K562 (cell line): ENCODE measurements around the gene CDYL2. TPM values are rescaled to one million over a fixed set of nuclear protein-coding genes. Genes with fewer than 3 reads are reported as not detected.

ENCODE experiments used
- DACH1 ChIP-seq: fragments of 450-650 bp; IDR thresholded peaks from 2 replicates; pipeline ENCODE4 v1.6.1; 2018; ENCODE audit not compliant: partially characterized antibody
- GABPB2 ChIP-seq: fragments of 250-450 bp; sonication (Bioruptor Pico); conservative IDR thresholded peaks from 2 replicates; pipeline ENCODE4 v1.5.1; 2021; ENCODE audit warnings: mild to moderate bottlenecking
- RNF2 ChIP-seq: sonication (generic); IDR thresholded peaks from 2 replicates; pipeline ENCODE4 v1.6.1; 2016
- SIRT6 ChIP-seq: IDR thresholded peaks from one replicate; pipeline ENCODE4 v1.6.1; 2012; ENCODE audit warnings: low read depth, mild to moderate bottlenecking, control low read depth, inconsistent platforms, low read length, moderate library complexity
- TRIM28 ChIP-seq: fragments of 450-650 bp; IDR thresholded peaks from 2 replicates; pipeline ENCODE4 v1.6.1; 2017
- TSC22D4 ChIP-seq: fragments of 450-650 bp; IDR thresholded peaks from 2 replicates; pipeline ENCODE4 v1.6.1; 2016; ENCODE audit warnings: missing genetic modification characterization, missing biosample characterization, control low read depth
- ZBTB7A ChIP-seq: IDR thresholded peaks from 2 replicates; pipeline ENCODE4 v1.6.1; 2011; ENCODE audit warnings: low read depth, mild to moderate bottlenecking, low read length, moderate library complexity, borderline replicate concordance; ENCODE audit not compliant: control insufficient read depth
- polyA plus RNA-seq, 8 experiments: library from polyadenylated mRNA; depleted of rRNA in 4 of 8; stranded (reverse) in 5 of 8; unstranded in 3 of 8; fragments of >200 nt; fragmentation: Nextera tagmentation in 2 of 8; fragmentation: Illumina TruSeq in 1 of 8; extraction: Ambion mirVana in 2 of 8; extraction: Trizol in 1 of 8; gene quantifications; 2 replicates each; pipeline versions ENCODE4 v1.2.1 to v1.2.3, GENCODE V29; 2011 to 2014; ENCODE audit warnings: inconsistent platforms in 1 of 8, missing spikeins in 1 of 8
- total RNA-seq, 7 experiments: library from RNA; depleted of rRNA in 6 of 7; stranded (reverse); fragments of >200 nt in 6 of 7; fragmentation: Illumina TruSeq in 2 of 7; extraction: Trizol in 2 of 7; gene quantifications; 2 replicates each; pipeline versions ENCODE4 v1.2.1 to v1.2.3, GENCODE V29; 2011 to 2021; ENCODE audit warnings: low replicate concordance in 1 of 7
- TF ChIP-seq, protein P1 (sequence below), 2 experiments: fragments of 450-650 bp in 1 of 2; sonication (generic) in 1 of 2; formaldehyde crosslinking in 1 of 2; IDR thresholded peaks; 2 replicates each; pipeline versions ENCODE4 v1.7.1 to v1.9.0; 2016 to 2022; ENCODE audit warnings: inconsistent platforms in 1 of 2, mild to moderate bottlenecking in 1 of 2, missing genetic modification reagents in 1 of 2

The CDYL2 gene
- total and polyA plus RNA-seq, 9 of the 15 experiments (the other 6 are each of a cell fraction or from before 2014, with no cell fraction given) = under 0.01 to 0.04 (median 0.01) TPM; not detected in 6

DNA sequence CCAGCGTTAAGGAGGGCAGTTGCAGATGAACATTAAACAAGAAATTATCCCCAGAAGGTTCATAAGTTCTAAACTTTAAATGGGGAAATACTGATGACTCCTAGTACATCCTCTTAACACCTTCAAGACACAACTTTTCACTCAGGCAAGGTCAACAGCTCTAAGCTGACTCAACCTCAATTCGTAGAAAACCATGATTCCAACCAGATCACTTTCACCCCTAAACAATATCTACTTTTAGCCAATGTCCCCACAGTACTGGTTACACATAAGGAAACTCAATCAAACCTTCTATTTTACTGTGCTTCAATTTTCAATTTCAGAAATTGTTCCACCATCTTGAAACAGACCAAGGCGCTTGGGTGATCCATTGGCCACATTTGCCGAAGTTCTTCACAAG, 2.3 kb downstream of the CDYL2 start (continued):
- TF ChIP-seq, protein P1, sequence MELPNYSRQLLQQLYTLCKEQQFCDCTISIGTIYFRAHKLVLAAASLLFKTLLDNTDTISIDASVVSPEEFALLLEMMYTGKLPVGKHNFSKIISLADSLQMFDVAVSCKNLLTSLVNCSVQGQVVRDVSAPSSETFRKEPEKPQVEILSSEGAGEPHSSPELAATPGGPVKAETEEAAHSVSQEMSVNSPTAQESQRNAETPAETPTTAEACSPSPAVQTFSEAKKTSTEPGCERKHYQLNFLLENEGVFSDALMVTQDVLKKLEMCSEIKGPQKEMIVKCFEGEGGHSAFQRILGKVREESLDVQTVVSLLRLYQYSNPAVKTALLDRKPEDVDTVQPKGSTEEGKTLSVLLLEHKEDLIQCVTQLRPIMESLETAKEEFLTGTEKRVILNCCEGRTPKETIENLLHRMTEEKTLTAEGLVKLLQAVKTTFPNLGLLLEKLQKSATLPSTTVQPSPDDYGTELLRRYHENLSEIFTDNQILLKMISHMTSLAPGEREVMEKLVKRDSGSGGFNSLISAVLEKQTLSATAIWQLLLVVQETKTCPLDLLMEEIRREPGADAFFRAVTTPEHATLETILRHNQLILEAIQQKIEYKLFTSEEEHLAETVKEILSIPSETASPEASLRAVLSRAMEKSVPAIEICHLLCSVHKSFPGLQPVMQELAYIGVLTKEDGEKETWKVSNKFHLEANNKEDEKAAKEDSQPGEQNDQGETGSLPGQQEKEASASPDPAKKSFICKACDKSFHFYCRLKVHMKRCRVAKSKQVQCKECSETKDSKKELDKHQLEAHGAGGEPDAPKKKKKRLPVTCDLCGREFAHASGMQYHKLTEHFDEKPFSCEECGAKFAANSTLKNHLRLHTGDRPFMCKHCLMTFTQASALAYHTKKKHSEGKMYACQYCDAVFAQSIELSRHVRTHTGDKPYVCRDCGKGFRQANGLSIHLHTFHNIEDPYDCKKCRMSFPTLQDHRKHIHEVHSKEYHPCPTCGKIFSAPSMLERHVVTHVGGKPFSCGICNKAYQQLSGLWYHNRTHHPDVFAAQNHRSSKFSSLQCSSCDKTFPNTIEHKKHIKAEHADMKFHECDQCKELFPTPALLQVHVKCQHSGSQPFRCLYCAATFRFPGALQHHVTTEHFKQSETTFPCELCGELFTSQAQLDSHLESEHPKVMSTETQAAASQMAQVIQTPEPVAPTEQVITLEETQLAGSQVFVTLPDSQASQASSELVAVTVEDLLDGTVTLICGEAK (IDR thresholded peaks at IDR 0.05) = no peak
- TF ChIP-seq, protein P1 (CRISPR knock-in tag; IDR thresholded peaks at IDR 0.05) = no peak
- TF ChIP-seq TRIM28 = no peak
- TF ChIP-seq SIRT6 = no peak
- TF ChIP-seq GABPB2 (CRISPR knock-in tag) = no peak
- no peak for TF ChIP-seq RNF2
- TF ChIP-seq ZBTB7A = no peak
- no peak for TF ChIP-seq DACH1
- TF ChIP-seq TSC22D4 (tag) = no peak
